ENCODE results near the gene UBN2.
"Not testable (repeated sequence)": the region's sequence is repeated elsewhere in the genome, so short reads cannot be mapped to it uniquely, and the experiment has no call there.

UBN2 gene

GRCh38 chr7:139293534-139293933, 62.5 kb downstream of the UBN2 start:
- Histone ChIP-seq H3K36me3 (replicated peaks) (peaks cover 4% of the 10 kb centered on the region), H3K9me3 (no peaks in the 10 kb centered on the region), H3K4me1 (peaks cover 3% of the 10 kb centered on the region; the same call in 1 of the 2 replicates), H3K4me3 (no peak overlapping the region), H3K27me3 (ENCODE audit: low read depth) (no peaks in the 10 kb centered on the region)
- DNase-seq (ENCODE audit: low spot score in 2 of 2): no peak
- in situ Hi-C loops (cut with MboI; ENCODE audit: low sequenced_read_pairs): no loop called here

GRCh38 chr7:139294241-139294640, 63.2 kb downstream of the UBN2 start:
- DNase-seq (ENCODE audit: low spot score in 2 of 2): no peak
- in situ Hi-C loops (cut with MboI; ENCODE audit: low sequenced_read_pairs): no loop called here
- Histone ChIP-seq H3K4me3 (no peak overlapping the region), H3K9me3 (no peaks in the 10 kb centered on the region), H3K36me3 (replicated peaks) (peaks cover 10% of the 10 kb centered on the region), H3K27me3 (ENCODE audit: low read depth) (no peaks in the 10 kb centered on the region), H3K4me1 (peaks cover 3% of the 10 kb centered on the region; the same call in 1 of the 2 replicates)

- no peak for DNase-seq (ENCODE audit: low spot score in 2 of 2)
- no peaks in the 10 kb centered on the region for H3K9me3 ChIP-seq
- in situ Hi-C loops (cut with MboI; ENCODE audit: low sequenced_read_pairs): no loop called here
- no peak overlapping the region for H3K4me3 ChIP-seq
- H3K27me3 ChIP-seq (ENCODE audit: low read depth): no peaks in the 10 kb centered on the region
- H3K36me3 ChIP-seq (replicated peaks): peaks cover 11% of the 10 kb centered on the region
- peaks cover 3% of the 10 kb centered on the region; the same call in 1 of the 2 replicates for H3K4me1 ChIP-seq
These were observed 64.0 kb downstream of the UBN2 start for GRCh38 chr7:139294951-139295575.

- peaks cover 8% of the 10 kb centered on the region; the same call in 1 of the 2 replicates for H3K4me1 ChIP-seq
- in situ Hi-C loops (cut with MboI; ENCODE audit: low sequenced_read_pairs): no loop called here
- no peaks in the 10 kb centered on the region for H3K9me3 ChIP-seq
- H3K36me3 ChIP-seq (replicated peaks): peaks cover 11% of the 10 kb centered on the region
- H3K27me3 ChIP-seq (ENCODE audit: low read depth): no peaks in the 10 kb centered on the region
- DNase-seq (ENCODE audit: low spot score in 2 of 2): no peak
- H3K4me3 ChIP-seq: no peak overlapping the region
These were observed 66.8 kb downstream of the UBN2 start for GRCh38 chr7:139297795-139298194.

GRCh38 chr7:139299296-139299695, 68.3 kb downstream of the UBN2 start:
- Histone ChIP-seq H3K4me3 (no peak overlapping the region), H3K4me1 (0 out of 2 replicates have a peak, but pooled peaks cover 5% of the 10 kb centered on the region), H3K9me3 (no peaks in the 10 kb centered on the region), H3K36me3 (replicated peaks) (peaks cover 11% of the 10 kb centered on the region), H3K27me3 (ENCODE audit: low read depth) (no peaks in the 10 kb centered on the region)
- in situ Hi-C loops (cut with MboI; ENCODE audit: low sequenced_read_pairs): no loop called here
- no peak for DNase-seq (ENCODE audit: low spot score in 2 of 2)

GRCh38 chr7:139300390-139300789, 69.4 kb downstream of the UBN2 start:
- in situ Hi-C loops (cut with MboI; ENCODE audit: low sequenced_read_pairs): no loop called here
- H3K36me3 ChIP-seq (replicated peaks): peaks cover 11% of the 10 kb centered on the region
- DNase-seq (ENCODE audit: low spot score in 2 of 2): no peak
- H3K4me3 ChIP-seq: no peak overlapping the region
- no peaks in the 10 kb centered on the region for H3K9me3 ChIP-seq
- H3K27me3 ChIP-seq (ENCODE audit: low read depth): no peaks in the 10 kb centered on the region
- H3K4me1 ChIP-seq: 0 out of 2 replicates have a peak, but pooled peaks cover 5% of the 10 kb centered on the region

- no peak overlapping the region for H3K4me3 ChIP-seq
- no peaks in the 10 kb centered on the region for H3K9me3 ChIP-seq
- H3K36me3 ChIP-seq (replicated peaks): no peaks in the 10 kb centered on the region
- in situ Hi-C loops (cut with MboI; ENCODE audit: low sequenced_read_pairs): no loop called here
- H3K27me3 ChIP-seq (ENCODE audit: low read depth): no peaks in the 10 kb centered on the region
- H3K4me1 ChIP-seq: 0 out of 2 replicates have a peak, but pooled peaks cover 5% of the 10 kb centered on the region
- no peak for DNase-seq (ENCODE audit: low spot score in 2 of 2)
These were observed 73.5 kb downstream of the UBN2 start for GRCh38 chr7:139304517-139304916.

GRCh38 chr7:139317939-139318505, 87.0 kb downstream of the UBN2 start:
- DNase-seq (ENCODE audit: low spot score in 2 of 2): no peak
- in situ Hi-C loops (cut with MboI; ENCODE audit: low sequenced_read_pairs): no loop called here

GRCh38 chr7:139321071-139321745, 90.2 kb downstream of the UBN2 start:
- H3K9me3 ChIP-seq: no peaks in the 10 kb centered on the region
- H3K4me1 ChIP-seq: no peaks in the 10 kb centered on the region
- no peak overlapping the region for H3K4me3 ChIP-seq
- DNase-seq (ENCODE audit: low spot score in 2 of 2): peak in 1 of 2 experiments; percentile 14
- H3K27me3 ChIP-seq (ENCODE audit: low read depth): no peaks in the 10 kb centered on the region
- in situ Hi-C loops (cut with MboI; ENCODE audit: low sequenced_read_pairs): no loop called here
- no peaks in the 10 kb centered on the region for H3K36me3 ChIP-seq (replicated peaks)

More at GRCh38 chr7:139317939-139318505, 87.0 kb downstream of the UBN2 start:
- Histone ChIP-seq H3K4me3 (no peak overlapping the region), H3K4me1 (no peaks in the 10 kb centered on the region), H3K36me3 (replicated peaks) (no peaks in the 10 kb centered on the region), H3K9me3 (no peaks in the 10 kb centered on the region), H3K27me3 (ENCODE audit: low read depth) (no peaks in the 10 kb centered on the region)

GRCh38 chr7:139324709-139325108, 93.7 kb downstream of the UBN2 start:
- H3K4me3 ChIP-seq; H3K36me3 ChIP-seq (replicated peaks); H3K27me3 ChIP-seq (ENCODE audit: low read depth); DNase-seq (ENCODE audit: low spot score in 2 of 2); H3K4me1 ChIP-seq; H3K9me3 ChIP-seq; in situ Hi-C loops (cut with MboI; ENCODE audit: low sequenced_read_pairs): not testable (repeated sequence)

GRCh38 chr7:139328375-139328774, 97.3 kb downstream of the UBN2 start:
- Histone ChIP-seq H3K4me1 (no peaks in the 10 kb centered on the region), H3K27me3 (ENCODE audit: low read depth) (no peaks in the 10 kb centered on the region), H3K9me3 (no peaks in the 10 kb centered on the region), H3K36me3 (replicated peaks) (no peaks in the 10 kb centered on the region), H3K4me3 (no peak overlapping the region)
- in situ Hi-C loops (cut with MboI; ENCODE audit: low sequenced_read_pairs): no loop called here
- DNase-seq (ENCODE audit: low spot score in 2 of 2): no peak

- in situ Hi-C loops (cut with MboI; ENCODE audit: low sequenced_read_pairs): no loop called here
- no peak for DNase-seq (ENCODE audit: low spot score in 2 of 2)
- no peaks in the 10 kb centered on the region for H3K27me3 ChIP-seq (ENCODE audit: low read depth)
- no peaks in the 10 kb centered on the region for H3K36me3 ChIP-seq (replicated peaks)
- no peaks in the 10 kb centered on the region for H3K4me1 ChIP-seq
- no peak overlapping the region for H3K4me3 ChIP-seq
- no peaks in the 10 kb centered on the region for H3K9me3 ChIP-seq
These were observed 98.1 kb downstream of the UBN2 start for GRCh38 chr7:139329119-139329518.

- no peaks in the 10 kb centered on the region for H3K27me3 ChIP-seq (ENCODE audit: low read depth)
- in situ Hi-C loops (cut with MboI; ENCODE audit: low sequenced_read_pairs): no loop called here
- no peak overlapping the region for H3K4me3 ChIP-seq
- no peaks in the 10 kb centered on the region for H3K9me3 ChIP-seq
- no peaks in the 10 kb centered on the region for H3K4me1 ChIP-seq
- DNase-seq (ENCODE audit: low spot score in 2 of 2): no peak
- H3K36me3 ChIP-seq (replicated peaks): no peaks in the 10 kb centered on the region
These were observed 99.4 kb downstream of the UBN2 start for GRCh38 chr7:139330333-139331030.
